ENCODE measurements around the gene B2M. TPM values are rescaled to one million over a fixed set of nuclear protein-coding genes. Genes with fewer than 3 reads are reported as not detected.
"Not testable (repeated sequence)": the region's sequence is repeated elsewhere in the genome, so short reads cannot be mapped to it uniquely, and the experiment has no call there.

The B2M gene
- total RNA-seq, 1 experiment from 2014 or later, result 388 TPM

- TF ChIP-seq ZBTB33 (IDR thresholded peaks at IDR 0.05; ENCODE audit: extremely low read depth, insufficient replicate concordance, low read length), result no peak
These were observed 16.3 kb downstream of the B2M start (continued) for GRCh38 chr15:44727485-44728231.

GRCh38 chr15:44728232-44728575 is 16.9 kb downstream of the B2M start:
- CTCF ChIA-PET, result interaction anchor here (0.9 to 3.7 kb wide), 5 partner anchors 10 to 144 kb away, joined by 3 to 31 read pairs (median 23); partner anchors contain the start of gene SPG11
- not testable (repeated sequence) for H2AFZ ChIP-seq (ENCODE audit: low read depth, low read length, poor library complexity, severe bottlenecking)
- BruUV-seq (replicated peaks), result TSS peak; percentile 86

More at GRCh38 chr15:44728232-44728575, 16.9 kb downstream of the B2M start:
- not testable (repeated sequence) for DNase-seq (ENCODE audit: low read depth, low spot score); H4K20me1 ChIP-seq (ENCODE audit: insufficient read depth); H3K79me2 ChIP-seq (ENCODE audit: insufficient read depth, low read length); ATAC-seq; H3K9me2 ChIP-seq (ENCODE audit: insufficient read depth); H3K36me3 ChIP-seq (ENCODE audit: control insufficient read depth in 1 of 2, insufficient read depth in 2 of 2, low read length in 2 of 2); H3K9me3 ChIP-seq (ENCODE audit: control insufficient read depth in 1 of 2, insufficient read depth in 1 of 2, low read depth in 1 of 2, low read length in 2 of 2); H3K27me3 ChIP-seq (ENCODE audit: insufficient read depth, low read length)
- Histone ChIP-seq H3K4me1 (ENCODE audit: control insufficient read depth in 1 of 2, insufficient read depth in 2 of 2, low read length in 2 of 2) (peaks cover 30 to 34% of the 10 kb centered on the region in 2 experiments), H3K27ac (ENCODE audit: low read depth, low read length) (peak overlapping the region; percentile 93), H3K9ac (ENCODE audit: low read length) (peak overlapping the region; percentile 72), H3K4me2 (ENCODE audit: low read length) (peak overlapping the region; percentile 75), H3K4me3 (replicated peaks in 1 of 2; ENCODE audit: low read depth in 1 of 2, low read length in 2 of 2) (peak overlapping the region; percentile 58 to 67)
- ChIA-PET RAD21 (ENCODE audit: low non-redundant PET in 1 of 2, low total read pairs in 2 of 2, uncharacterized antibody in 2 of 2, unreplicated experiment in 2 of 2) (interaction anchor here (1.0 to 1.3 kb wide), 5 partner anchors 10 to 65 kb away, joined by 3 to 6 read pairs (median 4); partner anchors contain the start of gene SPG11 (in 2 of the 2)), POLR2A (interaction anchor here (1.2 to 3.7 kb wide), 5 partner anchors 9 to 65 kb away, joined by 4 to 106 read pairs (median 24); partner anchors contain the start of genes B2M, PATL2, SPG11 and TRIM69)
- intact Hi-C loops (cut with micrococcal nuclease), result loop anchor here (1.0 kb wide), 1 partner anchor 65 kb away; the partner anchor contains the start of gene SPG11
